Measurements from ENCODE around the gene TMEM127.

GRCh38 chr2:96225016-96225533, 40.7 kb downstream of the TMEM127 start:
- TF ChIP-seq CTCF (IDR thresholded peaks at IDR 0.05) (no peak), POLR2A (IDR thresholded peaks at IDR 0.05) (no peak)

All from ovary (tissue), 3 donors.